Measurements from ENCODE around the gene CBFA2T3.

The CBFA2T3 gene

DNA sequence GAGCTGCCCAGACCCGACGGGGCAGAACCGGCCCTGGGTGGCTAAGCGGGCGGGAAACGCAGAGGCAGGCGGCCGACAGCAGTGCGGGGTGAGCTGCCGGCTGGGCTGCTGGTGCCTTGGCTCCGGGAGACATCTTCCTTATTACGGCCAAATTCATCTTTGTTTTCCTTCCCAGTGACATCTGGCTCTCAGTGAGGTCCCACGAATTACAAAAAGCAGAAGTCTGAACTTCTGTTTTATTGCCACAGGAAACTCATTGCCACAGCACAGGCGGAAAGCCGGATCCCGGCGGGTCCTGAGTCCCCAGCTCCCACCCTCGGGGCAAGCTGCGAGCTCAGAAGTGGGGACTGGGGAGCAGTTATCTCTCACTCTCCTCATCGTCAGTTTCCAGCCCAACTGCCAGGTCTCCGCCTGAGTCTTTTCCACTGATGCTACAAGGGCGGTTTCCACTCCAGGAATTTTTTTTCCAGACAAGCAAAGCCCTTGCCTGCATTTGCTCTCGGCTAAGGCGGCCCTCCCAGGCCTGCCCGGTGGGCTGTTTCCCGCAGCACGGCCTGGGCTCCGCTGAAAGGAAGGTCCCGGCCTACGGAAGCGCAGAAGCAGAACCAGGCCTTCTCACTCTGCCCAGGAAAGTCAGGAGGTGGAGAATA, 40.3 kb downstream of the CBFA2T3 start:
- Histone ChIP-seq H3K27me3 (peaks cover 32% of the 10 kb centered on the region), H4K20me1 (peaks cover 93% of the 10 kb centered on the region), H3K27ac (peak overlapping the region; percentile 93), H3K9ac (peak overlapping the region; percentile 84), H3K4me2 (peak overlapping the region; percentile 99), H3K9me3 (no peaks in the 10 kb centered on the region), H3K4me3 (peak overlapping the region; percentile 81), H3K36me3 (peaks cover 29% of the 10 kb centered on the region), H3K4me1 (peaks cover 78% of the 10 kb centered on the region)
- TF ChIP-seq Cebpa-rat (IDR thresholded peaks at IDR 0.05) = peak; percentile 45; the same call in 1 of the 2 replicates

DNA sequence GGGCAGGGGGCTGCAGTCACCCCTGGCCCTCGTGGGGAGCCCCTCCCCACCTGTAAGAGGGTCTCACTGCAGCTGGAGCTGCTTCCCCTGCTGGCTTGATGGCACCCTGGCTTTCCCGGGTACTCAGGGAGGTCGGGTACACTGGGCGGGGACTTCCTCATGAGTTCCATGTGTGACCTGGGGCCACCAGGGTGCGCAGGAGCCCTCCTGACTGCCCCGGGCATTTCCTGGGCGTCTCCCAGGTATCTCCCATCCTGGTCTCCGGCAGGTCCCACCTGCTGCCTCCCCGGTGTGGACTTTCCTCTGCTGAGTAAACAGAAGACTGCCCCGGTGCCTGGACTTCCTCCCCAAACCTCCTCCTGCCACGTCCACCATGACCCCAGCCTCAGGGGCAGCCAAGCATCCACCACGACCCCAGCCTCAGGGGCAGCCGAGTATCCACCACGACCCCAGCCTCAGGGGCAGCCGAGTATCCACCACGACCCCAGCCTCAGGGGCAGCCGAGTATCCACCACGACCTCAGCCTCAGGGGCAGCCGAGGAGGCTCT, 40.9 kb downstream of the CBFA2T3 start:
- peak overlapping the region; percentile 99 for H3K4me2 ChIP-seq
- no peaks in the 10 kb centered on the region for H3K9me3 ChIP-seq
- peaks cover 35% of the 10 kb centered on the region for H3K36me3 ChIP-seq
- H3K27ac ChIP-seq = peak overlapping the region; percentile 93
- peaks cover 97% of the 10 kb centered on the region for H4K20me1 ChIP-seq
- no peak for TF ChIP-seq Cebpa-rat (IDR thresholded peaks at IDR 0.05)
- peaks cover 81% of the 10 kb centered on the region for H3K4me1 ChIP-seq
- peak overlapping the region; percentile 84 for H3K9ac ChIP-seq
- peak overlapping the region; percentile 81 for H3K4me3 ChIP-seq
- H3K27me3 ChIP-seq = peaks cover 32% of the 10 kb centered on the region

DNA sequence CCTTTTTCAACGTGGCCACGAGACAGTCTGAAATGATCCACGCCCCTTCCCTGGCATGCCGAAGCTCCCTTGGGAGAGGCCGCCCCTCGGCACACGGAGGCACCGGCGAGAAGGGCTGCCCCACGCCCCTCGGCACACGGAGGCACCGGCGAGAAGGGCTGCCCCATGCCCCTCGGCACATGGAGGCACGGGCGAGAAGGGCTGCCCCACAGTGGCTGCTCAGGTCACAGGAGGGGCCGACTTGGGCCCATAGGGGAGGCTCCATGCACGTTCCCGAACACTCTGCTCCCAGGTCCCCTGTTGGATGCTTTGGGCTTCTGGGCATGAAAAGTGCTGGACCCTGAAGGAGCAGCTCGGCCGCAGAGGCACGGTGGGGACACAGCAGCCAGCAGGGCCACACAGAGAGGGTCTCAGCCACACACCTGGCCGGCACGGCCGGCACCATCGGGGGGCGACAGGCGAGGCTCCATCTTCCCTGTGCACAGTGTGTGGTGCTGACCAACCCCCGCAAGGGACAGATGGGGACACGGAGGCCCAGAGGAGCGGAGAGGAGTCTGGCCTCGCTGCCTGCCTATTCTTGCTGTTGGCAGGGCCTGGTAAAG, 42.8 kb downstream of the CBFA2T3 start:
- H3K4me2 ChIP-seq = peak overlapping the region; percentile 36
- peaks cover 38% of the 10 kb centered on the region for H3K36me3 ChIP-seq
- no peak for TF ChIP-seq Cebpa-rat (IDR thresholded peaks at IDR 0.05)
- H3K9me3 ChIP-seq = no peaks in the 10 kb centered on the region
- H3K27ac ChIP-seq = 0 out of 2 replicates have a peak overlapping the region, but pooled peaks have one; percentile 9
- H3K4me3 ChIP-seq = no peak overlapping the region
- H3K4me1 ChIP-seq = peaks cover 68% of the 10 kb centered on the region
- H3K9ac ChIP-seq = no peak overlapping the region
- H4K20me1 ChIP-seq = peaks cover 96% of the 10 kb centered on the region
- H3K27me3 ChIP-seq = peaks cover 12% of the 10 kb centered on the region

DNA sequence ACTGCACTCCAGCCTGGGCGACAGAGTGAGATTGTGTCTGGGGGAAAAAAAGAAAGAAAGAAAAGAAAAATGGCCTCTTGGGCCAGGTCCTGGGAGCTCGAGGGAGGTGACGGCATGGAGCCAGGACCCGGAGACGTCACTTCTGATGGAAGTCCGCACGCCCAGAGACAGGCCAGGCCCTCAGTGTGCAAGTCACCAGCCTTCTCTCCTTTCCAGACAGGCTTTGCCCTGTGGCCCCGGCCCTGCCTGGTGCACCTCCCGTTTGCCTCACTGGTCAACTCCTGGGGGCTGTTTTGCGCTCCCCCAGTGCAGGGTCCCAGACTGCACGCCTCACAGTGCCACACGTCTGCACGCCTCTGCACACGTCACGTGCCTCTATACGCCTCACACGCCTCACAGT, 44.1 kb downstream of the CBFA2T3 start:
- H3K4me2 ChIP-seq = 0 out of 2 replicates have a peak overlapping the region, but pooled peaks have one; percentile 9
- peaks cover 96% of the 10 kb centered on the region for H4K20me1 ChIP-seq
- peaks cover 45% of the 10 kb centered on the region for H3K36me3 ChIP-seq
- peaks cover 68% of the 10 kb centered on the region for H3K4me1 ChIP-seq
- no peak for TF ChIP-seq Cebpa-rat (IDR thresholded peaks at IDR 0.05)
- no peak overlapping the region for H3K9ac ChIP-seq
- H3K9me3 ChIP-seq = no peaks in the 10 kb centered on the region
- H3K27ac ChIP-seq = no peak overlapping the region
- no peaks in the 10 kb centered on the region for H3K27me3 ChIP-seq
- H3K4me3 ChIP-seq = no peak overlapping the region

DNA sequence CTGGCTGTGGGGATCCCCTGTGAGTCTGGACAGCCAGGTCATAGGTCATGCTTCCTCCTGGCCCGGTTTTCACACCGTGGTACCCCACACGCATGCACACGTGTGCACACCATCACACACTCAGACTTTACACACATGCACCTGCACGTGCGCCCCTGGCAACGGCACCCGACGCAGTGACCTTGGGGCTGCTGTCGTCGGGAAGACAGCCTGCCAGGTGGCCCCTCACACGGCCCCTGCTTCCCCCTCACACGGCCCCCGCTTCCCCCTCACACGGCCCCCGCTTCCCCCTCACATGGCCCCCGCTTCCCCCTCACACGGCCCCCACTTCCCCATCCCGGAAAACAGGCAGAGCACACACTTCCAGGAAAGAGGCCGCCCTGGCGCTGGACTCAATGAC, 45.1 kb downstream of the CBFA2T3 start:
- H3K4me1 ChIP-seq = peaks cover 68% of the 10 kb centered on the region
- peaks cover 46% of the 10 kb centered on the region for H3K36me3 ChIP-seq
- no peak overlapping the region for H3K4me3 ChIP-seq
- H3K9me3 ChIP-seq = no peaks in the 10 kb centered on the region
- H3K9ac ChIP-seq = no peak overlapping the region
- no peak for TF ChIP-seq Cebpa-rat (IDR thresholded peaks at IDR 0.05)
- H3K27ac ChIP-seq = no peak overlapping the region
- no peaks in the 10 kb centered on the region for H3K27me3 ChIP-seq
- H4K20me1 ChIP-seq = peaks cover 96% of the 10 kb centered on the region
- H3K4me2 ChIP-seq = peak overlapping the region; percentile 9; the same call in 1 of the 2 replicates

DNA sequence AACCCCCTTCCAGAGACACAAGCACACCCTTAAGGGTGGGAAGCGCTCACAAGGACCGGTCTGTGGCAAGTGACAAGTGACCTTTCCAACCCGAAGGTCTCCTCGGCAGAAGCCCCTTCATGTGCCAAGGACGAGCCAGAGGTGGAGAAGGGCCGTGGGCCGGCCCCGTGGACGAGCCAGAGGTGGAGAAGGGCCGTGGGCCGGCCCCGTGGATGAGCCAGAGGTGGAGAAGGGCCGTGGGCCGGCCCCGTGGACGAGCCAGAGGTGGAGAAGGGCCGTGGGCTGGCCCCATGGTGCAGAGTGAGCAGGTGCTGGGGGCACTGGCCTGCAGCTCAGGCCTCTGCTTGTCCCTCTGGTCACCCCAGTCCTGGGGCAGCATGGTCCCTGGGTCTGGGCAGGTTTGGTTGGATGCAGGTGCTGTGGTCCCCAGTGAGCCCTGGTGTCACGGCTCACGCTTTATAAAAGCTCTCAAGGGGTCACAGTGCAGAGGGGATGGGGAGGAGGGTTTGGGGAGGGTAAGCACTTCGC, 45.6 kb downstream of the CBFA2T3 start:
- H3K9me3 ChIP-seq = no peaks in the 10 kb centered on the region
- peaks cover 98% of the 10 kb centered on the region for H4K20me1 ChIP-seq
- no peak overlapping the region for H3K4me2 ChIP-seq
- TF ChIP-seq Cebpa-rat (IDR thresholded peaks at IDR 0.05) = no peak
- peaks cover 46% of the 10 kb centered on the region for H3K36me3 ChIP-seq
- no peaks in the 10 kb centered on the region for H3K27me3 ChIP-seq
- peaks cover 68% of the 10 kb centered on the region for H3K4me1 ChIP-seq
- H3K9ac ChIP-seq = no peak overlapping the region
- no peak overlapping the region for H3K27ac ChIP-seq
- H3K4me3 ChIP-seq = no peak overlapping the region

DNA sequence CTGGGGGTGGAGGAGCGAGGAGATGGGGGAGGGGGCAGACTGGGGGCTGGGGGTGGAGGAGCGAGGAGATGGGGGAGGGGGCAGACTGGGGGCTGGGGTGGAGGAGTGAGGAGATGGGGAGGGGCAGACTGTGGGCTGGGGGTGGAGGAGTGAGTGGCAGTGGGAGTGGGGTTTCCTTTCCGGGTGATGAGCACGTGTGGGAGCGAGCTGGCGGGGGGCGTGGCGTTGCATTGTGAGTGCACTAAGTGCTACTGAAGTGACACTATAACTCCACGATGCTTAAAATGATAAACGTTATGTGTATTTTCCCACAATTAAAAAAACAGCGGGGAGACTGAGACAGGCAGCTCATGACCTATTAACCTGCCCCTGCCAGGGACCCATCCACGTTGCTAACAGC, 46.3 kb downstream of the CBFA2T3 start:
- H3K27me3 ChIP-seq = no peaks in the 10 kb centered on the region
- H3K36me3 ChIP-seq = peaks cover 46% of the 10 kb centered on the region
- no peaks in the 10 kb centered on the region for H3K9me3 ChIP-seq
- H3K4me2 ChIP-seq = no peak overlapping the region
- H3K4me1 ChIP-seq = peaks cover 68% of the 10 kb centered on the region
- TF ChIP-seq Cebpa-rat (IDR thresholded peaks at IDR 0.05) = no peak
- no peak overlapping the region for H3K27ac ChIP-seq
- H3K4me3 ChIP-seq = no peak overlapping the region
- no peak overlapping the region for H3K9ac ChIP-seq
- H4K20me1 ChIP-seq = peaks cover 98% of the 10 kb centered on the region

DNA sequence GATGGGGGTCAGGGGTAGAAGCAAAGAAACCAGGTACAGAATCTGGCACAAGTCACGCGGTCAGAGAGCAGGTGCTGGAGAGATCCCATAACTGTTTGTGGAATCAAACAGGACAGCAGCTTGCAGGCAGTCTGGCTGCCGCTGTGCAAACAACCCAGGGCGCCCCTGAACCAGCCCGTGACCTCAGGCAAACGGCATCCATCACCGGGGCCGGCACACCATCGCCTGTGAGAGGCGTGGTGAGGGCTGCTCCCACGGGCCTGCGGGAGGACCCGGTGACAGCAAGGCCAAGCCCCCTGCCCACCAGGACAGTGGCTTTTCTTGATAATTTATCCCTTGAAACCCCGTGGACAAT, 47.9 kb downstream of the CBFA2T3 start:
- Histone ChIP-seq H3K27me3 (no peaks in the 10 kb centered on the region), H3K4me3 (no peak overlapping the region), H4K20me1 (peaks cover 98% of the 10 kb centered on the region), H3K9me3 (no peaks in the 10 kb centered on the region), H3K36me3 (peaks cover 33% of the 10 kb centered on the region; the same call in 1 of the 2 replicates), H3K9ac (no peak overlapping the region), H3K27ac (no peak overlapping the region), H3K4me1 (peaks cover 68% of the 10 kb centered on the region), H3K4me2 (0 out of 2 replicates have a peak overlapping the region, but pooled peaks have one; percentile 1)
- TF ChIP-seq Cebpa-rat (IDR thresholded peaks at IDR 0.05) = no peak

DNA sequence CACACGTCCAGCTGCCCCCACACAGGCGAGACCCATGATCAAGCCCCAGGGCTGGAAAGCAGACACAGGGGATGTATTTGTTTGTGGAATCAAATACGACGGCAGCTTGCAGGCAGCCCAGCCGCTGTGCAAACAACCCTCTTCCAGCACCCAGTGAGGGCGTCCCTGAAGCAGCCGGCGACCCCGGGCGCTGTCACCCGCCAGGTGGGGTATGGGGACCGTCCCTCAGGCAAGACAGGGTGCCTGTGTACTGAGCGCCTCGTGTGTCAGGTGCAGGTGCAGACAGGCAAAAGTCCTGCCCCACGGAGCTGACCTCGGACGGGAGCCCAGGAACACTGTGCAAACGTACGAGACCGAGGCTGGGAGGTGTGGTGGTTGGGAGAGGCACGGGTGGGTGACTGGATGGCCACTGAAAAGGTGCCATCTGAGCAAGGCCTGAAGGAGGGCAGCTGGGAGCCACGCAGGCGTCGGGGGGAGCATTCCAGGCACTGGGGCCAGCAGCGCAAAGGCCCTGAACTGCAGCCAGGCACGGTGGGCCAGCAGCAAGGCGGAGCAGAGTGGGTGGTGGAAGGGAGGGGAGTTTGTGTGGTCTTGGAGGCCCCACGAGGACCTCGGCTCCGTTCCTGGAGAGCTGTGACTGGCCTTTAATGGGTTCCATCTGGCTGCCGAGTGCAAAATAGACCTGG, 48.5 kb downstream of the CBFA2T3 start:
- H3K9me3 ChIP-seq = no peaks in the 10 kb centered on the region
- H3K27me3 ChIP-seq = no peaks in the 10 kb centered on the region
- peak overlapping the region; percentile 97; the same call in 1 of the 2 replicates for H3K4me2 ChIP-seq
- TF ChIP-seq Cebpa-rat (IDR thresholded peaks at IDR 0.05) = no peak
- no peak overlapping the region for H3K9ac ChIP-seq
- peaks cover 98% of the 10 kb centered on the region for H4K20me1 ChIP-seq
- H3K27ac ChIP-seq = no peak overlapping the region
- H3K4me1 ChIP-seq = peaks cover 72% of the 10 kb centered on the region
- H3K36me3 ChIP-seq = peaks cover 28% of the 10 kb centered on the region; the same call in 1 of the 2 replicates
- H3K4me3 ChIP-seq = no peak overlapping the region
